ENCODE data around the gene SOX10.
"Not testable (repeated sequence)": the region's sequence is repeated elsewhere in the genome, so short reads cannot be mapped to it uniquely, and the experiment has no call there.

The SOX10 gene

GRCh38 chr22:37965940-37966664 is 18.3 kb downstream of the SOX10 start:
- ChIA-PET CTCF (interaction anchor here (0.7 to 2.3 kb wide), 4 partner anchors 8 to 148 kb away, joined by 3 to 21 read pairs (median 4); partner anchors contain the start of genes C22orf23 and POLR2F), POLR2A (interaction anchor here (0.6 to 2.2 kb wide), 2 partner anchors 13 to 60 kb away, joined by 3 to 6 read pairs; partner anchors contain the start of genes C22orf23, MICALL1 and POLR2F)
- no peak for DNase-seq (ENCODE audit: extremely low spot score)
- TF ChIP-seq FOXM1 (IDR thresholded peaks at IDR 0.05; ENCODE audit: borderline replicate concordance) (no peak), ELF4 (IDR thresholded peaks at IDR 0.05) (no peak), LEF1 (IDR thresholded peaks at IDR 0.05; ENCODE audit: borderline replicate concordance) (no peak), SP1 (IDR thresholded peaks at IDR 0.05) (no peak), BHLHE40 (IDR thresholded peaks at IDR 0.05; ENCODE audit: borderline replicate concordance) (no peak), NFRKB (IDR thresholded peaks at IDR 0.05) (no peak), SUZ12 (IDR thresholded peaks at IDR 0.05) (no peak), FOXK2 (IDR thresholded peaks at IDR 0.05) (no peak), TARDBP (IDR thresholded peaks at IDR 0.05) (no peak), FOXA1 (IDR thresholded peaks at IDR 0.05) (no peak), ARNT (IDR thresholded peaks at IDR 0.05) (no peak), ZNF384 (IDR thresholded peaks at IDR 0.05) (no peak), L3MBTL2 (conservative IDR thresholded peaks at IDR 0.05) (no peak), CTBP1 (IDR thresholded peaks at IDR 0.05; ENCODE audit: borderline replicate concordance) (no peak), HDGF (IDR thresholded peaks at IDR 0.05; ENCODE audit: borderline replicate concordance) (no peak), PKNOX1 (IDR thresholded peaks at IDR 0.05) (no peak)

- DNase-seq (ENCODE audit: extremely low spot score), result no peak
- TF ChIP-seq CTBP1 (IDR thresholded peaks at IDR 0.05; ENCODE audit: borderline replicate concordance), result no peak
- TF ChIP-seq ZNF384 (IDR thresholded peaks at IDR 0.05), result no peak
- POLR2A ChIA-PET, result no interaction called here
- CTCF ChIA-PET, result no interaction called here
These were observed 23.3 kb downstream of the SOX10 start for GRCh38 chr22:37961062-37961461.

GRCh38 chr22:37959231-37959825 is 25.0 kb downstream of the SOX10 start:
- TF ChIP-seq ZNF384 (IDR thresholded peaks at IDR 0.05) (no peak), HDGF (IDR thresholded peaks at IDR 0.05; ENCODE audit: borderline replicate concordance) (no peak), FOXM1 (IDR thresholded peaks at IDR 0.05; ENCODE audit: borderline replicate concordance) (no peak), ARNT (IDR thresholded peaks at IDR 0.05) (no peak), FOXK2 (IDR thresholded peaks at IDR 0.05) (no peak), L3MBTL2 (conservative IDR thresholded peaks at IDR 0.05) (no peak), SP1 (IDR thresholded peaks at IDR 0.05) (no peak), SUZ12 (IDR thresholded peaks at IDR 0.05) (no peak), NFRKB (IDR thresholded peaks at IDR 0.05) (no peak), CTBP1 (IDR thresholded peaks at IDR 0.05; ENCODE audit: borderline replicate concordance) (no peak), LEF1 (IDR thresholded peaks at IDR 0.05; ENCODE audit: borderline replicate concordance) (no peak), FOXA1 (IDR thresholded peaks at IDR 0.05) (no peak), PKNOX1 (IDR thresholded peaks at IDR 0.05) (no peak), TARDBP (IDR thresholded peaks at IDR 0.05) (no peak), ELF4 (IDR thresholded peaks at IDR 0.05) (no peak), BHLHE40 (IDR thresholded peaks at IDR 0.05; ENCODE audit: borderline replicate concordance) (no peak)
- ChIA-PET POLR2A (interaction anchor here (0.6 to 1.1 kb wide), 2 partner anchors 12 to 19 kb away, joined by 3 read pairs; no protein-coding TSS in a partner anchor), CTCF (interaction anchor here (0.6 kb wide), 1 partner anchor 71 kb away, joined by 4 read pairs; no protein-coding TSS in a partner anchor)
- no peak for DNase-seq (ENCODE audit: extremely low spot score)

GRCh38 chr22:37957232-37957631 is 27.1 kb downstream of the SOX10 start:
- TF ChIP-seq L3MBTL2 (conservative IDR thresholded peaks at IDR 0.05) (no peak), FOXA1 (IDR thresholded peaks at IDR 0.05) (no peak), FOXK2 (IDR thresholded peaks at IDR 0.05) (no peak), HDGF (IDR thresholded peaks at IDR 0.05; ENCODE audit: borderline replicate concordance) (no peak), CTBP1 (IDR thresholded peaks at IDR 0.05; ENCODE audit: borderline replicate concordance) (no peak), SUZ12 (IDR thresholded peaks at IDR 0.05) (no peak), TARDBP (IDR thresholded peaks at IDR 0.05) (no peak), ARNT (IDR thresholded peaks at IDR 0.05) (no peak), ZNF384 (IDR thresholded peaks at IDR 0.05) (no peak), NFRKB (IDR thresholded peaks at IDR 0.05) (no peak), LEF1 (IDR thresholded peaks at IDR 0.05; ENCODE audit: borderline replicate concordance) (no peak), FOXM1 (IDR thresholded peaks at IDR 0.05; ENCODE audit: borderline replicate concordance) (no peak), SP1 (IDR thresholded peaks at IDR 0.05) (no peak), BHLHE40 (IDR thresholded peaks at IDR 0.05; ENCODE audit: borderline replicate concordance) (no peak), ELF4 (IDR thresholded peaks at IDR 0.05) (no peak), PKNOX1 (IDR thresholded peaks at IDR 0.05) (no peak)
- DNase-seq (ENCODE audit: extremely low spot score), result no peak
- POLR2A ChIA-PET, result no interaction called here
- CTCF ChIA-PET, result no interaction called here

GRCh38 chr22:37955825-37956397 is 28.4 kb downstream of the SOX10 start:
- DNase-seq (ENCODE audit: extremely low spot score); POLR2A ChIA-PET: not testable (repeated sequence)
- CTCF ChIA-PET, result interaction anchor here (1.4 to 3.1 kb wide), 2 partner anchors 9 to 138 kb away, joined by 4 to 21 read pairs; no protein-coding TSS in a partner anchor

All from HEK293T (cell line).